Measurements from ENCODE around the gene GCG. TPM values are rescaled to one million over a fixed set of nuclear protein-coding genes. Genes with fewer than 3 reads are reported as not detected.

GCG gene
- total and polyA plus RNA-seq, 10 of the 15 experiments (the other 5 are each of a cell fraction or from before 2014, with no cell fraction given): not detected

DNA sequence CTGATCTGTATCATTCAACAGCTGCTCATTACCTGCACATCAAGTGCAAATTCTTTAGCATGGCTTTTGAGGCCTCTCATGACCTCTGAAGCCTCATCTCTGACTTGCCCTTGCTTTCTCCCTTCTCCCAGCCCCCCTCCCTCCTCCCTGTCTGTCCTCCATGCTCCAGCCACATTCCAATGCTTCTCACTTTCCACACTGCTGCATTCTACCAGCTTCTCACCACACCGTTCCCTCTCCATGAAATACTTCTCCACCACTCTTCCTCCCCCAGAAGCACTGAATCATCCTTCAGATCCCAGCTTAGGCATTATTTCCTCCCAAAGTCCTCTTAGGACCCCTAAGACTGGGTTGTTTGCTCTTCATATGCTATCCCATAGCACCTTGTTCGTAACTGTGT, 26.9 kb downstream of the GCG start:
- WGBS (ENCODE audit: insufficient coverage, insufficient replicate concordance, low lambda C conversion rate, missing lambda C conversion rate): 33% methylated on average over 2 of the region's 2 CpGs
- no peak overlapping the region for H3K27ac ChIP-seq (ENCODE audit: control insufficient read depth, insufficient read depth)
- ATAC-seq (no peak), DNase-seq (ENCODE audit: low read depth, low spot score) (no peak), FAIRE-seq (no peak)
- H4K20me1 ChIP-seq (ENCODE audit: control insufficient read depth, insufficient read depth): no peaks in the 10 kb centered on the region
- ChIA-PET SMC1A (ENCODE audit: uncharacterized antibody, unreplicated experiment) (interaction anchor here (0.7 to 3.9 kb wide), 32 partner anchors 8 to 538 kb away, joined by 3 to 90 read pairs (median 6); no protein-coding TSS in a partner anchor), CTCF (interaction anchor here (0.7 to 4.3 kb wide), 38 partner anchors 8 to 741 kb away, joined by 3 to 79 read pairs (median 5); partner anchors contain the start of genes DPP4 and GCG), POLR2A (interaction anchor here (0.6 to 1.3 kb wide), 2 partner anchors 66 to 582 kb away, joined by 3 to 4 read pairs; no protein-coding TSS in a partner anchor), RAD21 (ENCODE audit: unreplicated experiment) (interaction anchor here (0.7 to 3.8 kb wide), 25 partner anchors 8 to 178 kb away, joined by 3 to 29 read pairs (median 4); partner anchors contain the start of gene DPP4)
- no peaks in the 10 kb centered on the region for H3K9me3 ChIP-seq (replicated peaks; ENCODE audit: control insufficient read depth, insufficient read depth, low read length)
- H3K79me2 ChIP-seq (ENCODE audit: control insufficient read depth, insufficient read depth, low read length): no peaks in the 10 kb centered on the region
- in situ Hi-C loops (cut with MboI): loop anchor here (5.0 kb wide), 1 partner anchor 123 kb away; no protein-coding TSS in a partner anchor
- H3K27me3 ChIP-seq (replicated peaks in 1 of 2; ENCODE audit: control insufficient read depth in 2 of 2, insufficient read depth in 2 of 2, low read length in 1 of 2): no peaks in the 10 kb centered on the region
- H3K36me3 ChIP-seq (ENCODE audit: control insufficient read depth in 2 of 2, insufficient read depth in 2 of 2, low read length in 1 of 2): no peaks in the 10 kb centered on the region
- H3K9ac ChIP-seq (ENCODE audit: control insufficient read depth, insufficient read depth, low read length): no peak overlapping the region
- H2AFZ ChIP-seq (ENCODE audit: control insufficient read depth, low read depth, low read length): no peak overlapping the region
- H3K4me2 ChIP-seq (ENCODE audit: control insufficient read depth, insufficient read depth): no peak overlapping the region
- no peak overlapping the region for H3K4me3 ChIP-seq
- intact Hi-C loops (cut with micrococcal nuclease; ENCODE audit: unreplicated experiment): no loop called here
- H3K4me1 ChIP-seq (ENCODE audit: control insufficient read depth, insufficient read depth, low read length): peaks cover 7% of the 10 kb centered on the region; the same call in 1 of the 2 replicates
- no TSS peak for BruUV-seq (replicated peaks)
- TF ChIP-seq SUPT20H (IDR thresholded peaks at IDR 0.05; ENCODE audit: borderline replicate concordance, control insufficient read depth, low read depth, low read length) (no peak), ZNF384 (IDR thresholded peaks at IDR 0.05; ENCODE audit: borderline replicate concordance, low read depth, low read length) (no peak), CBX3 (IDR thresholded peaks at IDR 0.05; ENCODE audit: borderline replicate concordance, low read depth) (no peak), BMI1 (IDR thresholded peaks at IDR 0.05; ENCODE audit: borderline replicate concordance) (no peak), SMAD5 (IDR thresholded peaks at IDR 0.05; ENCODE audit: low read depth) (no peak), ASH2L (IDR thresholded peaks at IDR 0.05; ENCODE audit: borderline replicate concordance, low read depth) (no peak), CREM (IDR thresholded peaks at IDR 0.05; ENCODE audit: low read depth) (no peak), HDGF (IDR thresholded peaks at IDR 0.05) (no peak), WRNIP1 (IDR thresholded peaks at IDR 0.05; ENCODE audit: borderline replicate concordance, low read depth, low read length) (no peak), SIN3A (IDR thresholded peaks at IDR 0.05; ENCODE audit: low read depth, low read length) (no peak), POLR2AphosphoS5 (IDR thresholded peaks at IDR 0.05; ENCODE audit: low read length) (no peak), STAT1 (conservative IDR thresholded peaks at IDR 0.05) (no peak), CEBPZ (IDR thresholded peaks at IDR 0.05; ENCODE audit: low read depth, low read length) (no peak), SMAD1 (IDR thresholded peaks at IDR 0.05; ENCODE audit: low read depth, partially characterized antibody) (no peak)
- TF ChIP-seq, protein P1, sequence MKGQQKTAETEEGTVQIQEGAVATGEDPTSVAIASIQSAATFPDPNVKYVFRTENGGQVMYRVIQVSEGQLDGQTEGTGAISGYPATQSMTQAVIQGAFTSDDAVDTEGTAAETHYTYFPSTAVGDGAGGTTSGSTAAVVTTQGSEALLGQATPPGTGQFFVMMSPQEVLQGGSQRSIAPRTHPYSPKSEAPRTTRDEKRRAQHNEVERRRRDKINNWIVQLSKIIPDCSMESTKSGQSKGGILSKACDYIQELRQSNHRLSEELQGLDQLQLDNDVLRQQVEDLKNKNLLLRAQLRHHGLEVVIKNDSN (IDR thresholded peaks at IDR 0.05; ENCODE audit: borderline replicate concordance, extremely low read length, insufficient read depth, low read depth, low read length): no peak
- TF ChIP-seq, protein P2, sequence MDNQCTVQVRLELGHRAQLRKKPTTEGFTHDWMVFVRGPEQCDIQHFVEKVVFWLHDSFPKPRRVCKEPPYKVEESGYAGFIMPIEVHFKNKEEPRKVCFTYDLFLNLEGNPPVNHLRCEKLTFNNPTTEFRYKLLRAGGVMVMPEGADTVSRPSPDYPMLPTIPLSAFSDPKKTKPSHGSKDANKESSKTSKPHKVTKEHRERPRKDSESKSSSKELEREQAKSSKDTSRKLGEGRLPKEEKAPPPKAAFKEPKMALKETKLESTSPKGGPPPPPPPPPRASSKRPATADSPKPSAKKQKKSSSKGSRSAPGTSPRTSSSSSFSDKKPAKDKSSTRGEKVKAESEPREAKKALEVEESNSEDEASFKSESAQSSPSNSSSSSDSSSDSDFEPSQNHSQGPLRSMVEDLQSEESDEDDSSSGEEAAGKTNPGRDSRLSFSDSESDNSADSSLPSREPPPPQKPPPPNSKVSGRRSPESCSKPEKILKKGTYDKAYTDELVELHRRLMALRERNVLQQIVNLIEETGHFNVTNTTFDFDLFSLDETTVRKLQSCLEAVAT (IDR thresholded peaks at IDR 0.05): no peak

Measured in GM12878 (cell line).